Thyroid gland (tissue), 4 donors: ENCODE measurements around the gene SMYD4.

Source experiments
- CTCF ChIP-seq, 6 experiments: fragments of 200-600 bp in 3 of 6; fragments of 450-650 bp in 3 of 6; sonication (generic) in 3 of 6; IDR thresholded peaks; one replicate each; pipeline ENCODE4 v1.5.1; 2016 to 2019; ENCODE audit warnings: antibody characterized with exemption in 6 of 6, mild to moderate bottlenecking in 2 of 6, inconsistent platforms in 1 of 6, moderate library complexity in 1 of 6
- POLR2A ChIP-seq, 2 donors: fragments of 450-650 bp; IDR thresholded peaks; one replicate each; pipeline ENCODE4 v1.6.1; 2017; ENCODE audit warnings: antibody characterized with exemption in 2 of 2, mild to moderate bottlenecking in 2 of 2, moderate library complexity in 1 of 2

- TF ChIP-seq CTCF (IDR thresholded peaks at IDR 0.05) (no peak), POLR2A (IDR thresholded peaks at IDR 0.05) (no peak)
Observed at GRCh38 chr17:1829216-1829591, 498 bp downstream of the SMYD4 start.
